Caco-2 (cell line): Measurements from ENCODE around the gene MPI. TPM values are rescaled to one million over a fixed set of nuclear protein-coding genes. Genes with fewer than 3 reads are reported as not detected.
A peak's percentile ranks its signal among the peaks of the same experiment; 100 is the strongest.

Experiments
- BruUV-seq: library from RNA; stranded (reverse); fragments of 400-500 nt; replicated peaks from 2 replicates; lab custom pipeline; 2021; lab: Mats Ljungman, UMichigan
- CTCF ChIA-PET: fragments of 300-600 bp; sonication (Branson Sonifier 250); formaldehyde crosslinking; loops from one replicate; lab custom pipeline; 2022; ENCODE audit warnings: antibody characterized with exemption; lab: Charles Lee
- POLR2A ChIA-PET: fragments of 300-600 bp; sonication (Branson Sonifier 250); formaldehyde crosslinking; loops from one replicate; lab custom pipeline; 2022; ENCODE audit warnings: antibody characterized with exemption; lab: Charles Lee
- DNase-seq, 2 experiments: peaks; one replicate each; pipeline versions ENCODE4 v3.0.0 to v3.0.0-alpha.2; 2020 to 2022
- H3K27me3 ChIP-seq: replicated peaks from 2 replicates; pipeline ENCODE4 v1.6.0; 2011; ENCODE audit warnings: low read length; ENCODE audit not compliant: control insufficient read depth, insufficient read depth
- H3K36me3 ChIP-seq: 2 replicates; pipeline ENCODE4 v1.5.1; 2011; ENCODE audit warnings: low read length; ENCODE audit not compliant: control insufficient read depth, insufficient read depth
- H3K4me1 ChIP-seq: fragments of 250-450 bp; sonication (Bioruptor Pico); 2 replicates; pipeline ENCODE4 v1.5.1; 2020; ENCODE audit warnings: mild to moderate bottlenecking
- H3K4me3 ChIP-seq: 2 replicates; pipeline ENCODE4 v1.5.1; 2011; ENCODE audit warnings: low read depth, mild to moderate bottlenecking, control low read depth, low read length
- H3K9me3 ChIP-seq: fragments of 250-450 bp; sonication (Bioruptor Pico); 2 replicates; pipeline ENCODE4 v1.5.1; 2020; ENCODE audit warnings: mild to moderate bottlenecking, moderate library complexity
- H3K27ac Mint-ChIP-seq: one replicate; pipeline ENCODE4 v1.8.0; 2022; ENCODE audit warnings: mixed read lengths; ENCODE audit not compliant: unreplicated experiment
- H3K27me3 Mint-ChIP-seq: one replicate; pipeline ENCODE4 v1.8.0; 2022; ENCODE audit warnings: mixed read lengths; ENCODE audit not compliant: insufficient read depth, unreplicated experiment
- H3K36me3 Mint-ChIP-seq: one replicate; pipeline ENCODE4 v1.8.0; 2022; ENCODE audit warnings: mild to moderate bottlenecking, mixed read lengths; ENCODE audit not compliant: insufficient read depth, unreplicated experiment
- H3K4me1 Mint-ChIP-seq: one replicate; pipeline ENCODE4 v1.8.0; 2022; ENCODE audit warnings: low read depth, mixed read lengths; ENCODE audit not compliant: unreplicated experiment
- H3K4me3 Mint-ChIP-seq: one replicate; pipeline ENCODE4 v1.8.0; 2022; ENCODE audit warnings: mild to moderate bottlenecking, moderate library complexity, mixed read lengths; ENCODE audit not compliant: unreplicated experiment
- H3K9me3 Mint-ChIP-seq: one replicate; pipeline ENCODE4 v1.8.0; 2022; ENCODE audit warnings: mixed read lengths; ENCODE audit not compliant: unreplicated experiment
- CTCF ChIP-seq, 2 experiments: fragments of 200-600 bp in 1 of 2; IDR thresholded peaks; 1 replicate in 1 of 2; 2 replicates in 1 of 2; pipeline versions ENCODE4 v1.5.1 to v1.8.0; 2011 to 2022; ENCODE audit warnings: antibody characterized with exemption in 1 of 2, control low read depth in 1 of 2, inconsistent platforms in 1 of 2, low read depth in 1 of 2, low read length in 1 of 2, mild to moderate bottlenecking in 1 of 2, moderate library complexity in 1 of 2; ENCODE audit not compliant: insufficient read depth in 1 of 2, severe bottlenecking in 1 of 2, unreplicated experiment in 1 of 2
- intact Hi-C: fragments of 100-400 bp; cut with micrococcal nuclease; formaldehyde crosslinking; loops from one replicate; pipeline ENCODE4 v1.10.0; 2022; ENCODE audit not compliant: unreplicated experiment
- total RNA-seq: library from RNA; stranded (reverse); gene quantifications from 2 replicates; pipeline ENCODE4 v1.2.3, GENCODE V29; 2022

MPI gene
- total RNA-seq, 1 experiment from 2014 or later, result 29.1 TPM

- CTCF ChIA-PET, result interaction anchor here (0.6 to 1.9 kb wide), 6 partner anchors 48 to 160 kb away, joined by 3 to 9 read pairs (median 4); partner anchors contain the start of genes CSK and MPI
- no TSS peak for BruUV-seq
- Histone ChIP-seq H3K36me3 (no peaks in the 10 kb centered on the region), H3K27me3 (no peaks in the 10 kb centered on the region), H3K4me3 (peak overlapping the region; percentile 90), H3K4me1 (peaks cover 13% of the 10 kb centered on the region), H3K9me3 (no peaks in the 10 kb centered on the region)
- H3K27ac Mint-ChIP-seq, result no peak overlapping the region
- H3K27me3 Mint-ChIP-seq, result no peaks in the 10 kb centered on the region
- no peaks in the 10 kb centered on the region for H3K9me3 Mint-ChIP-seq
- H3K36me3 Mint-ChIP-seq, result peaks cover 35% of the 10 kb centered on the region
- no peak for TF ChIP-seq CTCF (IDR thresholded peaks at IDR 0.05; ENCODE audit: insufficient read depth in 1 of 2, low read depth in 1 of 2, low read length in 1 of 2, severe bottlenecking in 1 of 2, unreplicated experiment in 1 of 2)
- intact Hi-C loops, result loop anchor here (2.0 to 5.0 kb wide), 5 partner anchors 31 to 110 kb away; partner anchors contain the start of genes FAM219B and SCAMP2
- POLR2A ChIA-PET, result interaction anchor here (1.9 kb wide), 1 partner anchor 65 kb away, joined by 7 read pairs; the partner anchor contains the start of gene FAM219B
- peak overlapping the region; percentile 84 for H3K4me3 Mint-ChIP-seq
- peaks cover 6% of the 10 kb centered on the region for H3K4me1 Mint-ChIP-seq
- DNase-seq, result no peak
These were observed 47.9 kb upstream of the MPI start for GRCh38 chr15:74841891-74842373.

- intact Hi-C loops, result loop anchor here (2.0 to 5.0 kb wide), 5 partner anchors 30 to 109 kb away; partner anchors contain the start of genes FAM219B and SCAMP2
- no peaks in the 10 kb centered on the region for H3K27me3 Mint-ChIP-seq
- peaks cover 43% of the 10 kb centered on the region for H3K36me3 Mint-ChIP-seq
- Histone ChIP-seq H3K9me3 (no peaks in the 10 kb centered on the region), H3K27me3 (no peaks in the 10 kb centered on the region), H3K36me3 (no peaks in the 10 kb centered on the region), H3K4me1 (peaks cover 13% of the 10 kb centered on the region), H3K4me3 (peak within 1 kb of the TSS; percentile 90)
- CTCF ChIA-PET, result interaction anchor here (0.6 to 1.9 kb wide), 9 partner anchors 47 to 161 kb away, joined by 3 to 9 read pairs (median 3); partner anchors contain the start of genes CSK, CYP1A1 and MPI
- H3K9me3 Mint-ChIP-seq, result no peaks in the 10 kb centered on the region
- peak; percentile 40 to 81 for TF ChIP-seq CTCF (IDR thresholded peaks at IDR 0.05; ENCODE audit: insufficient read depth in 1 of 2, low read depth in 1 of 2, low read length in 1 of 2, severe bottlenecking in 1 of 2, unreplicated experiment in 1 of 2)
- POLR2A ChIA-PET, result interaction anchor here (1.9 kb wide), 1 partner anchor 64 kb away, joined by 7 read pairs; the partner anchor contains the start of gene FAM219B
- peak; percentile 93 to 95 for DNase-seq
- peak within 1 kb of the TSS; percentile 84 for H3K4me3 Mint-ChIP-seq
- peak within 1 kb of the TSS; percentile 80 for H3K27ac Mint-ChIP-seq
- no TSS peak for BruUV-seq
- H3K4me1 Mint-ChIP-seq, result peaks cover 6% of the 10 kb centered on the region
These were observed 47.0 kb upstream of the MPI start, which contains the start of gene ULK3 for GRCh38 chr15:74842581-74843444. ULK3 (minus strand) TSS chr15:74843156; CDS start chr15:74843105, 51 bp downstream.

- TF ChIP-seq CTCF (IDR thresholded peaks at IDR 0.05; ENCODE audit: insufficient read depth in 1 of 2, low read depth in 1 of 2, low read length in 1 of 2, severe bottlenecking in 1 of 2, unreplicated experiment in 1 of 2), result no peak
- H3K4me3 ChIP-seq, result peak overlapping the region; percentile 90
- no peaks in the 10 kb centered on the region for H3K9me3 ChIP-seq
- Mint-ChIP-seq H3K9me3 (no peaks in the 10 kb centered on the region), H3K4me1 (peaks cover 6% of the 10 kb centered on the region), H3K27ac (peak overlapping the region; percentile 80), H3K4me3 (peak overlapping the region; percentile 84), H3K36me3 (peaks cover 50% of the 10 kb centered on the region), H3K27me3 (no peaks in the 10 kb centered on the region)
- BruUV-seq, result TSS peak; percentile 96
- H3K36me3 ChIP-seq, result no peaks in the 10 kb centered on the region; the same call in 1 of the 2 replicates
- H3K4me1 ChIP-seq, result peaks cover 13% of the 10 kb centered on the region
- DNase-seq, result no peak
- intact Hi-C loops, result loop anchor here (2.0 to 5.0 kb wide), 5 partner anchors 29 to 109 kb away; partner anchors contain the start of genes FAM219B and SCAMP2
- H3K27me3 ChIP-seq, result no peaks in the 10 kb centered on the region
- ChIA-PET POLR2A (interaction anchor here (1.9 kb wide), 1 partner anchor 63 kb away, joined by 7 read pairs; the partner anchor contains the start of gene FAM219B), CTCF (interaction anchor here (1.1 to 1.9 kb wide), 3 partner anchors 54 to 72 kb away, joined by 3 to 9 read pairs (median 6); no protein-coding TSS in a partner anchor)
These were observed 46.4 kb upstream of the MPI start for GRCh38 chr15:74843445-74843828.
